SK-N-SH treated with all-trans-retinoic acid at 6 μM for 48 hours (cell line): ENCODE results near the gene DLGAP5.

Experiments
- ATAC-seq: fragments of 200-7000 bp; cut with Tn5 transposase; 3 replicates; pipeline ENCODE4 v1.9.1; 2020; ENCODE audit warnings: mild to moderate bottlenecking, moderate library complexity
- ARNTL ChIP-seq: fragments of 450-650 bp; formaldehyde crosslinking; IDR thresholded peaks from 2 replicates; pipeline ENCODE4 v1.5.0; 2020; ENCODE audit warnings: low read depth, mild to moderate bottlenecking, moderate library complexity, borderline replicate concordance
- BACH2 ChIP-seq: fragments of 250-450 bp; sonication (Bioruptor Pico); IDR thresholded peaks from 2 replicates; pipeline ENCODE4 v1.9.0; 2021; ENCODE audit warnings: mild to moderate bottlenecking, borderline replicate concordance
- CREB5 ChIP-seq: fragments of 250-450 bp; sonication (Bioruptor Pico); IDR thresholded peaks from 2 replicates; pipeline ENCODE4 v1.5.1; 2020; ENCODE audit warnings: low read depth, mild to moderate bottlenecking, moderate library complexity
- CSDC2 ChIP-seq: fragments of 250-450 bp; sonication (Bioruptor Pico); IDR thresholded peaks from 2 replicates; pipeline ENCODE4 v1.5.0; 2020; ENCODE audit warnings: mild to moderate bottlenecking, moderate library complexity
- CSRNP3 ChIP-seq: fragments of 250-450 bp; sonication (Bioruptor Pico); IDR thresholded peaks from 2 replicates; pipeline ENCODE4 v1.5.1; 2021; ENCODE audit warnings: mild to moderate bottlenecking, moderate library complexity
- ESRRG ChIP-seq: fragments of 250-450 bp; sonication (Bioruptor Pico); IDR thresholded peaks from 2 replicates; pipeline ENCODE4 v1.6.1; 2021; ENCODE audit warnings: mild to moderate bottlenecking
- GLIS3 ChIP-seq: fragments of 250-450 bp; sonication (Bioruptor Pico); IDR thresholded peaks from 2 replicates; pipeline ENCODE4 v1.5.0; 2020; ENCODE audit warnings: mild to moderate bottlenecking, moderate library complexity
- ISL1 ChIP-seq: fragments of 250-450 bp; sonication (Bioruptor Pico); IDR thresholded peaks from 2 replicates; pipeline ENCODE4 v2.1.2; 2022; ENCODE audit warnings: mild to moderate bottlenecking, moderate library complexity
- PATZ1 ChIP-seq: fragments of 250-450 bp; sonication (Bioruptor Pico); IDR thresholded peaks from 2 replicates; pipeline ENCODE4 v1.8.0; 2020; ENCODE audit warnings: mild to moderate bottlenecking, moderate library complexity, borderline replicate concordance
- POU6F1 ChIP-seq: fragments of 250-450 bp; sonication (Bioruptor Pico); IDR thresholded peaks from 2 replicates; pipeline ENCODE4 v1.8.0; 2021; ENCODE audit warnings: low read depth, mild to moderate bottlenecking, moderate library complexity, borderline replicate concordance
- PPARA ChIP-seq: fragments of 250-450 bp; sonication (Bioruptor Pico); IDR thresholded peaks from 2 replicates; pipeline ENCODE4 v1.5.0; 2020; ENCODE audit warnings: mild to moderate bottlenecking, borderline replicate concordance
- RARB ChIP-seq: fragments of 250-450 bp; sonication (Bioruptor Pico); IDR thresholded peaks from 2 replicates; pipeline ENCODE4 v1.8.0; 2021; ENCODE audit warnings: mild to moderate bottlenecking, moderate library complexity
- TCF4 ChIP-seq: fragments of 250-450 bp; sonication (Bioruptor Pico); IDR thresholded peaks from 2 replicates; pipeline ENCODE4 v1.8.0; 2021; ENCODE audit warnings: mild to moderate bottlenecking, moderate library complexity, borderline replicate concordance
- TOX ChIP-seq: fragments of 250-450 bp; sonication (Bioruptor Pico); IDR thresholded peaks from 2 replicates; pipeline ENCODE4 v1.8.0; 2021; ENCODE audit warnings: mild to moderate bottlenecking, moderate library complexity, borderline replicate concordance
- TSHZ2 ChIP-seq: fragments of 250-450 bp; sonication (Bioruptor Pico); IDR thresholded peaks from 2 replicates; pipeline ENCODE4 v1.5.0; 2020; ENCODE audit warnings: mild to moderate bottlenecking, moderate library complexity
- ZC3H10 ChIP-seq: fragments of 250-450 bp; sonication (Bioruptor Pico); IDR thresholded peaks from 2 replicates; pipeline ENCODE4 v1.5.1; 2021; ENCODE audit warnings: mild to moderate bottlenecking, moderate library complexity
- ZFP30 ChIP-seq: fragments of 450-650 bp; formaldehyde crosslinking; IDR thresholded peaks from 2 replicates; pipeline ENCODE4 v1.5.0; 2022; ENCODE audit warnings: mild to moderate bottlenecking, moderate library complexity
- ZNF565 ChIP-seq: fragments of 450-650 bp; formaldehyde crosslinking; conservative IDR thresholded peaks from 2 replicates; pipeline ENCODE4 v1.5.0; 2020; ENCODE audit warnings: low read depth, mild to moderate bottlenecking, moderate library complexity
- ZNF70 ChIP-seq: fragments of 450-650 bp; formaldehyde crosslinking; IDR thresholded peaks from 2 replicates; pipeline ENCODE4 v1.5.0; 2020; ENCODE audit warnings: mild to moderate bottlenecking, moderate library complexity
- ZNF8 ChIP-seq: fragments of 450-650 bp; formaldehyde crosslinking; IDR thresholded peaks from 2 replicates; pipeline ENCODE4 v1.5.0; 2020; ENCODE audit warnings: mild to moderate bottlenecking, moderate library complexity

Gene DLGAP5

GRCh38 chr14:55221186-55221585, 29.8 kb upstream of the DLGAP5 start:
- no peak for TF ChIP-seq CSRNP3 (CRISPR knock-in tag)
- ATAC-seq, result no peak

- TF ChIP-seq ZNF565 (CRISPR knock-in tag) (no peak), ISL1 (CRISPR knock-in tag) (no peak), ZNF8 (no peak), TOX (CRISPR knock-in tag) (no peak), PATZ1 (no peak), ARNTL (CRISPR knock-in tag) (no peak), RARB (CRISPR knock-in tag) (no peak), POU6F1 (no peak), GLIS3 (no peak), ZNF70 (CRISPR knock-in tag) (no peak), TCF4 (CRISPR knock-in tag) (no peak), CREB5 (CRISPR knock-in tag) (no peak), TSHZ2 (CRISPR knock-in tag) (no peak)
- TF ChIP-seq, all 23 proteins: peak for 0
- ATAC-seq, result no peak
These were observed 28.8 kb upstream of the DLGAP5 start for GRCh38 chr14:55220230-55220629.

- TF ChIP-seq ZC3H10 (CRISPR knock-in tag) (no peak), CREB5 (CRISPR knock-in tag) (no peak), PPARA (CRISPR knock-in tag) (no peak), ARNTL (CRISPR knock-in tag) (no peak), PATZ1 (no peak), TOX (CRISPR knock-in tag) (no peak), BACH2 (CRISPR knock-in tag) (no peak), ESRRG (CRISPR knock-in tag) (no peak), ZNF565 (CRISPR knock-in tag) (no peak), TSHZ2 (CRISPR knock-in tag) (no peak), ZFP30 (no peak), ZNF70 (CRISPR knock-in tag) (no peak), CSDC2 (CRISPR knock-in tag) (no peak), TCF4 (CRISPR knock-in tag) (no peak)
- no peak for ATAC-seq
These were observed 21.2 kb upstream of the DLGAP5 start for GRCh38 chr14:55212634-55213033.
